BJ (cell line): Measurements from ENCODE around the gene MPZ. TPM values are rescaled to one million over a fixed set of nuclear protein-coding genes. Genes with fewer than 3 reads are reported as not detected.

Experiments used
- CTCF ChIA-PET: fragments of 350-600 bp; formaldehyde crosslinking; extraction: SDS; loops from one replicate; lab custom pipeline; 2021; ENCODE audit warnings: antibody characterized with exemption, inconsistent platforms; lab: Yijun Ruan, JAX
- POLR2A ChIA-PET: fragments of 300-600 bp; sonication (Branson Sonifier 250); formaldehyde crosslinking; extraction: SDS; loops from one replicate; lab custom pipeline; 2021; ENCODE audit warnings: antibody characterized with exemption; lab: Charles Lee
- DNase-seq: peaks from one replicate; pipeline ENCODE4 v3.0.0-alpha.2; 2011; ENCODE audit warnings: low read depth
- H3K27me3 ChIP-seq: 2 replicates; pipeline ENCODE4 v1.6.0; 2011; ENCODE audit warnings: low read length; ENCODE audit not compliant: control insufficient read depth, insufficient read depth
- H3K36me3 ChIP-seq: 2 replicates; pipeline ENCODE4 v1.5.1; 2011; ENCODE audit warnings: low read length; ENCODE audit not compliant: control insufficient read depth, insufficient read depth
- H3K4me3 ChIP-seq: 2 replicates; pipeline ENCODE4 v1.5.1; 2011; ENCODE audit warnings: low read depth, mild to moderate bottlenecking, control low read depth, low read length
- polyA plus RNA-seq: library from polyadenylated mRNA; depleted of rRNA; stranded (reverse); fragments of >200 nt; gene quantifications from 2 replicates; pipeline ENCODE4 v1.2.3, GENCODE V29; 2011
- TF ChIP-seq, protein P1 (sequence below): IDR thresholded peaks from 2 replicates; pipeline ENCODE4 v1.5.1; 2011; ENCODE audit warnings: low read depth, mild to moderate bottlenecking, control low read depth, inconsistent platforms, low read length, moderate library complexity; ENCODE audit not compliant: insufficient read depth

MPZ gene
- polyA plus RNA-seq, 1 experiment = 0.69 TPM

- TF ChIP-seq, protein P1, sequence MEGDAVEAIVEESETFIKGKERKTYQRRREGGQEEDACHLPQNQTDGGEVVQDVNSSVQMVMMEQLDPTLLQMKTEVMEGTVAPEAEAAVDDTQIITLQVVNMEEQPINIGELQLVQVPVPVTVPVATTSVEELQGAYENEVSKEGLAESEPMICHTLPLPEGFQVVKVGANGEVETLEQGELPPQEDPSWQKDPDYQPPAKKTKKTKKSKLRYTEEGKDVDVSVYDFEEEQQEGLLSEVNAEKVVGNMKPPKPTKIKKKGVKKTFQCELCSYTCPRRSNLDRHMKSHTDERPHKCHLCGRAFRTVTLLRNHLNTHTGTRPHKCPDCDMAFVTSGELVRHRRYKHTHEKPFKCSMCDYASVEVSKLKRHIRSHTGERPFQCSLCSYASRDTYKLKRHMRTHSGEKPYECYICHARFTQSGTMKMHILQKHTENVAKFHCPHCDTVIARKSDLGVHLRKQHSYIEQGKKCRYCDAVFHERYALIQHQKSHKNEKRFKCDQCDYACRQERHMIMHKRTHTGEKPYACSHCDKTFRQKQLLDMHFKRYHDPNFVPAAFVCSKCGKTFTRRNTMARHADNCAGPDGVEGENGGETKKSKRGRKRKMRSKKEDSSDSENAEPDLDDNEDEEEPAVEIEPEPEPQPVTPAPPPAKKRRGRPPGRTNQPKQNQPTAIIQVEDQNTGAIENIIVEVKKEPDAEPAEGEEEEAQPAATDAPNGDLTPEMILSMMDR = no peak
- Histone ChIP-seq H3K27me3 (no peaks in the 10 kb centered on the region), H3K36me3 (peaks cover 4% of the 10 kb centered on the region), H3K4me3 (no peak overlapping the region)
- ChIA-PET POLR2A (no interaction called here), CTCF (interaction anchor here (0.6 kb wide), 1 partner anchor 245 kb away, joined by 4 read pairs; no protein-coding TSS in a partner anchor)
- no peak for DNase-seq
Observed at GRCh38 chr1:161342821-161343220, 33.1 kb upstream of the MPZ start.

DNA sequence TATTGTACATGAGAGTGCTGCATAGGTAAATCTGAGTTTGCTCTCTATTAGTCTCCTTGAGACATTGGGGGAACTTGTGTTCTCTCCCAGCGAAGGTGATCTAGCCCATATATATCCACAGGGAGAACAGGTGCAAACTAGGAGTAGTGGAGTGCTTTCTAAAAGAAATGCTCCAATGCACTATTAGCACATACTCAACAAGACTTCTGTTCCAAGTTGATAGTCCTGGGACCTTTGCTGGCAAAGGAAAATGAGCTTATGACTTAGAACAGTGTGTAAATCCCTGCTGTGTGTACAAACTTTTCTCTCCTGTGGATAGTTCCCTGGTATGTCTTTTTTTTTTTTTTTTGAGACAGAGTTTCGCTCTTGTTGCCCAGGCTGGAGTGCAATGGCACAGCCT is 32.4 kb upstream of the MPZ start:
- H3K36me3 ChIP-seq = peaks cover 4% of the 10 kb centered on the region
- no peak overlapping the region for H3K4me3 ChIP-seq
- no peak for DNase-seq
- ChIA-PET CTCF (interaction anchor here (1.1 kb wide), 1 partner anchor 115 kb away, joined by 4 read pairs; no protein-coding TSS in a partner anchor), POLR2A (no interaction called here)
- TF ChIP-seq, protein P1 = no peak
- H3K27me3 ChIP-seq = no peaks in the 10 kb centered on the region

DNA sequence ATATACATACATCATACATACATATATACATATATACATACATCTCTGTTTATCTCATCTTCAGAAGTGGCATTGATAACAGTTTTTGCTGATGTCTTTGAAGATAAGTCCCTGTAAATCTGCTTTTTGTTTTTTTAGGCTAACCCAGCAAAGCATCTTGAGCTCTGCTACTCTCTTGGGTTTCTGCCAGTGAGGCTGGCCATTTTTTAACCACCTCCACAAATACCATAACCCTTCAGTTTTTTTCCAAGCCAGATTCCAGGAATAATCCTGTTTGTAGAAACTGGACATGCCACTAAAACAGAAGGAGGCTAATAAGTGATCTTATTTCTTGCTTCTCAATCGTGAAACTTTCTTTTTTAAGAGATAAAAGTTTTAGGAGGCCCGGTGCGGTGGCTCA is 26.0 kb upstream of the MPZ start:
- Histone ChIP-seq H3K4me3 (no peak overlapping the region), H3K36me3 (peaks cover 6% of the 10 kb centered on the region), H3K27me3 (no peaks in the 10 kb centered on the region)
- no peak for DNase-seq
- POLR2A ChIA-PET = no interaction called here
- TF ChIP-seq, protein P1 = no peak
- CTCF ChIA-PET = no interaction called here

DNA sequence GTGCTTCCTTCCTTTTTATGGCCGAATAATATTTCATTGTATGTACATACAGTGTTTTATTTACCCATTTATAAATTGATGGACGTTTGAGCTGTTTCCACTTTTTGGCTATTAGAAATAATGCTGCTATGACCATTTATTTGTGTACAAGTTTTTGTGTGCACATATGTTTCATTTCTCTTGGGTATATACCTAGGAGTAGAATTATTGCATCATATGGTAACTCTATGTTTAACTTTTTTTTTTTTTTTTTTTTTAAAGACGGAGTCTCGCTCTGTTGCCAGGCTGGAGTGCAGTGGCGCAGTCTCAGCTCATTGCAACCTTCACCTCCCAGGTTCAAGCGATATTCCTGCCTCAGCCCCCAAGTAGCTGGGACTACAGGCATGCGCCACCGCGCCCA is 23.4 kb upstream of the MPZ start:
- Histone ChIP-seq H3K27me3 (no peaks in the 10 kb centered on the region), H3K36me3 (peaks cover 8% of the 10 kb centered on the region), H3K4me3 (no peak overlapping the region)
- ChIA-PET POLR2A (no interaction called here), CTCF (interaction anchor here (1.0 kb wide), 1 partner anchor 20 kb away, joined by 3 read pairs; no protein-coding TSS in a partner anchor)
- TF ChIP-seq, protein P1 = no peak
- DNase-seq = no peak

DNA sequence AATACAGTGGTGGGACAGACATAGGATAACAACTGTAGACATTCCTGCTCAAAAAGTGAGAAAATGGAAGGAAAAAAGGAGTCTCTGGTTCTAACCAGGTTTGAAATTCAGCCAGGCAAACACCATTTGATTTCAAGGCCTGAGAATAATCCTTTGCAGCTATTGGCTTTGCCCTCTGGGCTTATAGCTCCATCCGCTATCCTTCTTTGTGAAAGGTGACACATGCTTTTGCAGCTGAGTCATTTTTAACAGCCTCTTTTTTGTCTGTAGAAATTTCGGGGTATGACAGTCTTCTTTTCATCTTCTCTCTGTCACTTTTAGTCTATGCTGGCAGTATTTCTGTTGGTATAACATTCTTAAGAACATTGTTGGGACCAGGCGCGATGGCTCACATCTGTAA is 20.6 kb upstream of the MPZ start:
- TF ChIP-seq, protein P1 = no peak
- no peak for DNase-seq
- CTCF ChIA-PET = no interaction called here
- Histone ChIP-seq H3K4me3 (no peak overlapping the region), H3K27me3 (no peaks in the 10 kb centered on the region), H3K36me3 (peaks cover 10% of the 10 kb centered on the region)
- POLR2A ChIA-PET = no interaction called here
